NCI-H146 treated with DMSO at 0.1 percent for 48 hours (cell line): ENCODE measurements around the gene ELOVL1.
"Not testable (repeated sequence)": the region's sequence is repeated elsewhere in the genome, so short reads cannot be mapped to it uniquely, and the experiment has no call there.

Source experiments
- DNase-seq: peaks from one replicate; lab custom pipeline; 2025; ENCODE audit not compliant: unreplicated experiment; lab: John Stamatoyannopoulos, UW

ELOVL1 gene

DNA sequence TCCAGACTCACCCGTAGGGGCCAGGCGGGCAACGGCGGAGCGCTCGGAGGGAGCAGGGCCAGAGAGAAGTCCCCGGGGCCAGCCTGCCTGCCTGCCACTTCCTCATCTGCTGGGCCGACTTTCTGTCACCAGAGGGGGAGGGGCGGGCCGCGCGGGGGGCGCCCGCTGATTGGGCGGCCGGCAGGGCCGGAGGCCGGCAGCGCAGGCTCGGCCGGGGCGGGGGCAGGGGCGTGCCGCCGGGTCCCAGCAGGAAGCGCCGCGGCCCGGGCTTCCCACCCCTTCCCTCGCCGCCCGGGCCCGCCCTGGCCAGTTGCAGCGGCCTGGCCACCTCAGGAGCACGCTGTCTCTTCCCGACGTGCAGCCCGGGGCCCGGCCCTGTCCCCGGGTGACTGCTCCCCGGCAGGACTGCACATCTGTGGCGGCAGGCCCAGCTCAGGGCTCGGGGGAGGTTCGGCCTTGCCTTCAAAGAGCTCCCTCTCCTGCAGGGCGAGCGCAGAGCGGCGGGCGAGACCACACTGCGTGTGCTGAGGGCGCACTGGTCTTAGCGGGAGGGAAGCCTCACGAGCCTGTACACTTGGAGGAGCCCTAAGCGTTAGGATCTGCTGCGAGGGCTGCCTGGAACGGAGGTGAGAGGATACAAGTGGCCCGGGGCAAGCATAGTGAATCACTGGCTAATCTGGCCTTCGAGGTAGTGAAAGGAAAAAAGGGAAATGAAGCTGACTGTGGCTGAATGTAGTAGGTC lies at the start of gene ELOVL1:
Gene ELOVL1 (minus strand): TSS at position 108 of the 742 bp plus-strand sequence. CDS start 2,402 bp downstream, outside the sequence.
- DNase-seq: peak; percentile 49

DNA sequence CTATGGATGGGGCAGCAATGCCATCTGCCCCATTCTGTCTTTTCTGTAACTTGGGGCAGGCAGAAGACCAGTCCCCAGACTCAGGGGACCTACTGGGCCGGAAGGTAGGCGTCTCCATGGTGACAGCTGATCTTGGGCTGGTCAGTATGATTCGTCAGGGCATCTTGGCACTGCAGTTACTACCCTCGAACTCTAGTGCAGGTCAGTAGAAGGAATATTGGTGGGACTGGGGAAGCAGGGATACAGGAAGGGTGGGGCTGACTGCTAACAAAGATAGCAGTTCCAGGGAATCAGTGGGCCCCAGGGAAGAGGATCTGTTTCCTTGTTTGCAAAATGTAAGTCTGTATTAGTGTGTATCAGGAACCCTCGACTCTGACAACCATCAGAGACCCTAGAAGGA lies 48.1 kb upstream of the ELOVL1 start:
- no peak for DNase-seq

DNA sequence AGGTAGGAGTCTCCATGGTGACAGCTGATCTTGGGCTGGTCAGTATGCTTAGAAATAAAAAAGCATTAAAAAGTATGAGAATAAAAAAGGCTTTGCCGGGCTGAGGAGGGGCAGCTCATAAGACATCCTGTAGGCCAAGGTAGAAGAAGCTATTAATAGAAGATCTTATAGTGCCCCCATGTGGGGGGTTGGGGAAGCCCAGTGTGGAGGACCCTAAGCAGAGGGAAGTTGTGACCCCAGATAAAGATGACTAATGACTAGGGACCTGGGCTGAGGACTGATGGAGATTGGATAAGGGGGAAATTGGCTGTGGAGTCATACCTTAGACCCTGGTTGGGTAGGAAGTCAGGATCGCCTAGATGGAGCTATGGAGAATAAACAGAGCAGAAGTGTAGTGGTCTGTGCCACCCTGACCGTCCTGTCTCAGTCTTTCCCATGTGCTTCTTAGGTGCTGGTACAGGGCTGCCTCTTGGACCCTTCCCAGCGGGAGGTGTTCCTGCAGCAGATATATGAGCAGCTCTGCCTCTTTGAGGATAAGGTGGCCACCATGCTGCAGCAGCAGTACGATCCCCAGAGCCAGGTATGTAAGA lies 46.9 kb upstream of the ELOVL1 start:
- peak; percentile 27 for DNase-seq

DNA sequence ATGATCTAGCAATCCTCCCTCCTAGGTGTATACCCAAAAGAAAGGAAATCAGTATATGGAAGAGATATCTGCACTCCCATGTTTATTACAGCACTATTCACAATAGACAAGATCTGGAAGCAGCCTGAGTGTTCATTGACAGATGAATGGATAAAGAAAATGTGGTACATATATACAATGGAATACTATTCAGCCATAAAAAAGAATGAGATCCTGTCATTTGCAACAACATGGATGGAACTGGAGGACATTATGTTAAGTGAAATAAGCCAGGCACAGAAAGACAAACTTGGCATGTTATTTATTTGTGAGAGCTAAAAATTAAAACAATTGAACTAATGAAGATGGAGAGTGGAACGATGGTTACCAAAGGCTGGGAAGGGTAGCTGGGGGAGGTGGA lies 45.6 kb upstream of the ELOVL1 start:
- not testable (repeated sequence) for DNase-seq

DNA sequence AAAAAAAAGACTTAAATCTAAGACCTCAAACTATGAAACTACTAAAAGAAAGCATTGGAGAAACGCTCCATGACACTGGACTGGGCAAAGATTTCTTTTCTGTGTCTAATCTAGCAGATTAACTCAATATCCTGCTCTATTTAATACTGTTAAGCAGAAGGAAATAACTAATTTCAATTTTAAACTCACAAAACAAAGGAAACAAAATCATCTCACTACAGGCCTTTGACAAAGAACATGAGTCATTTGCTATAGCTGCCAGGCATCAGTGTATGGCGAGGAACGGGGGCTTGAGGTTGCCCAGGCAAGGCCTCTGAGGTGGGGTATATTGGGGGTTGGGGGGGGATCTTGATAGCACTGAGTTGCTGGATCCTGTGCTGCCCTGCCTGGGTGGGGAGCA lies 42.8 kb upstream of the ELOVL1 start:
- DNase-seq: no peak

DNA sequence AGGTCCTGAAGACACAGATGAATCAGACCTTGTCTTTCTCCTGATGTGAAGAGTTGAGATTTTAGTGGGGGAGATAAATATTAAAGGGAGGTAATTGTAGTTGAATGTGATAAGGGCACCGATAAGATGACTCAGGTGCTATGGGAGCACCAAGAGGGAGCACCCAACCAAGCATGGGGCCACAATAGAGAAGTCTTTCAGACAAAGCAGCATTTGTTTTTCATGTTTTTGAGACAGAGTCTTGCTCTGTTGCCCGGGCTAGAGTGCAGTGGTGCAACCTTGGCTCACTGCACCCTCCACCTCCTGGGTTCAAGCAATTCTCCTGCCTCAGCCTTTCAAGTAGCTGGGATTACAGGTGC lies 38.0 kb upstream of the ELOVL1 start:
- no peak for DNase-seq

DNA sequence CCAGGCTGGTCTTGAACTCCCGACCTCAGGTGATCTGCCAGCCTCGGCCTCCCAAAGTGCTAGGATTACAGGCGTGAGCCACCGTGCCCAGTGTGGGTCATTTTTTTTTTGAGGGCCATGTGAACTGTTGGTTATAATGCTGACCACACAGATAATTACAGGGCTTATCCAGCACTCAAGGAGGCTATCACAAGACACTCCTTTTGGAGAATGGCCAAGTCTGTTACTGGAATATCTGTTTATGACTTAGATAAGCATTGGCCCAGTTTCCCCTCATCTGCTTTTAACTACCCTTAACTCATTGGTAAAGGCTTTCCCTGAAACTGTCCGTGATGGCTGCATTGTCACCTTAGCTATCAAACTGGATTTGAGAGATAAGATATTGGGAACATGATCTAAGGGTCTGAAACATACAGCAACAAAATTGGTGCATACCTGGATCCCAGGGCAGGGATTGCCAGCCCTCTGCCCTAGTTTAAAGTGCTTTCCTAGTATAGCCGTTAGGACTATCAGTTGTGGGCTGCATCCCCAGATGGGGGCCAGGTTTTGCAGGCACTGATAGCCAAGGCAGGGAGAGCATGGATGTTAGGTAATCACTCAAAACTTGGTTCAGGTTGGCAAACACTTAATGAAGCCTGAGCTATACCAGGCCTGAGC lies 37.5 kb upstream of the ELOVL1 start:
- DNase-seq: no peak

DNA sequence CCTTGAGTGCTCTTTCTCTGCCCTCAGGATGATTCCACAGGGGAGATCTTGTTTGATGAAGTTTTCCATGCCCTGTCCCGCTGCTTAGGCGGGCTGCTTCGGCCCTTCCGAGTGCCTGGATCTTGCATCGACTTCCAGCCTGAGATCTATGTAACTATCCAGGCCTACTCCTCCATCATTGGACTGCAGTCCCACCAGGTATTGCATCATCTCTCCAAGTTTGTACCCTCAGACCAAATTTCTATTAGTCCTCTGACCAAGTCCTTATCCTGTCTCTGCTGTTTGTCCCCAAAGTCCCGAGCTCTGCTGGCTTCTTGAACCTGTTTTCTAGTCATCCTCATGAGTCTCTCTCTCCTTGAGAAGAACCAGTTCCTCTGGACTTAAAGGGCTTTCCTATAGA lies 36.5 kb upstream of the ELOVL1 start:
- DNase-seq: no peak

DNA sequence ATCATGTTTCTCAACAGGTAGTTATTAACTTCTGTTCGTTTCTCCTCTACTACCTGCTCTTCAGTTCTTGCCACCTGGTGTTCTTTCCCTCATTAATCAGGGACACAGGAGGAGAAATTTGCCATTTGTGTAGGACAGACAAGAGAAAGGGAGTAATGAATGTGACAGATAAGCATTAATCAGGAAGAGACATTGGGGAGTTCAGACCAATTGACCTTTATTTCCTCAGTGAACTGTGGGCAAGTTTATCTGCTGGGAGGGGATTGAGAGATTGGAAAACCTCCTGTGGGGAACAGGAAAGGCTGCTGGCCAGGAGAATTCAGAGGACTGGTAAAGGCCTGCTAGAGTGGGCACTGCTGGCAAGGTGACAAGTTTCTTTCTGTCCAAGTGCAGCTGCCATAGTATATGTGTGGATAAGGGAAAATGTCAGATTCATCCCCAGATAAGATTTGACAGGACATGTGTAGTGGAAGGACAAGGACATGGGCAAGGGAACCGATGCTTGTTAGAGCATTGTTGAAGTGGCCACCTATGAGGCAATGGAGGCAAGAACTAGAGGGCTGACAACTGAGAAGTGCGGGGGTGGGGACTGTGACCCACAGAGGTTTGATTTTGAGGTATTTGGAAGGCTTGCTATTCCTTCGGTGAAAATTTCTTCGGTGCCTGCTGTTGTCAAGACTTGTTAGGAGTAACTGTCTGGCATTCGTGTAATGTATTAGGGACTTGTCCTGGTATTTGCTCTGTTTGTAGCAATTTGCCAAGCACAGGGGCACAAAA lies 34.5 kb upstream of the ELOVL1 start:
- no peak for DNase-seq

DNA sequence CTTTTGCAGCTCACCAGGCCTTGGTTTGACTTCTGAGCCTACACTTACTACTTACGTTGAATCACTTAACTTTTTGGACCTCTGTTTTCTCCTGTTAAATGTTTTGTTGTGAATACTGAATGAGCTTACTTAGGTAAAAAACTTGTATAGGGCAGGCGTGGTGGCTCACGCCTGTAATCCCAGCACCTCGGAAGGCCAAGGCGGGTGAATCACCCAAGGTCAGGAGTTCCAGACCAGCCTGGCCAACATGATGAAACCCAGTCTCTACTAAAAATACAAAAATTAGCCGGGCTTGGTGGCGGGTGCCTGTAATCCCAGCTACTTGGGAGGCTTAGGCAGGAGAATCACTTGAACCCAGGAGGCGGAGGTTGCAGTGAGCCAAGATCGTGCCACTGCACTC lies 32.6 kb upstream of the ELOVL1 start:
- DNase-seq: not testable (repeated sequence)

DNA sequence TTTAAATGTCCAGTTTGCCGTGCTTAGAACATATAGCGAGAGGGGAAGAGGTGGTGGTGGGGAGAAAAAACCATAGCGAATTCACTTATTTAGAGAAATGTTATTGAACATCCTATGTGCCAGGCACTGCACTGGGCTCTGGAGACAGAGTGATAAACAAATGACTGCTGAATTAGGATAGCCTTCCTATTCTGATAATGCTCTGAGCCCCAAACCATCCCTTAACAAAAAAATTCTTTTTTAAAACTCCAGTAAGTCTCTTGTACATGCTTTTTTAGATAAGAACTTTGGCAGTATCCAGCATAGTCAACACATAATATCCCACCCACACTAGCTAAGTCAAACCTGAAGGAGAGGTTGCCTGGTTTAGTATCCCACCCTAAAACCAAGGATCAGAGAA lies 30.4 kb upstream of the ELOVL1 start:
- DNase-seq: no peak

DNA sequence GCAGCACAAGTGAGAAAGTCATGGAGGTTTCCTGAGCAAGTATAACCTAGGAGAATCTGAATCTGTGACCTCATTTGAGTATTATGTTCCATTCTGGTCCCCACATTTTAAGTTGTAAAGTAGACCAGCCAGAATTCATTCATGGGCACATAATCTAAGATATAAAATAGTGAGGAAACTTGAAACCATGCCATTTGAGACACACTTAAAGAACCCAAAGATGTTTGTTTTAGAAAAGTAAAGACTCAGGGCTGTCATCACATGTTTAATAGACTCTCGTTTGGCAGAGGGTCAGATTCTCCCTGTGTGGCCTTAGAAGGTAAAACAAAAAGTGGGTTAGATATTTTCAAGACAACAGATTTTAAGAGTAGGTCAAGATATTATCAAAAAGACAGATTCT lies 28.2 kb upstream of the ELOVL1 start:
- DNase-seq: no peak

DNA sequence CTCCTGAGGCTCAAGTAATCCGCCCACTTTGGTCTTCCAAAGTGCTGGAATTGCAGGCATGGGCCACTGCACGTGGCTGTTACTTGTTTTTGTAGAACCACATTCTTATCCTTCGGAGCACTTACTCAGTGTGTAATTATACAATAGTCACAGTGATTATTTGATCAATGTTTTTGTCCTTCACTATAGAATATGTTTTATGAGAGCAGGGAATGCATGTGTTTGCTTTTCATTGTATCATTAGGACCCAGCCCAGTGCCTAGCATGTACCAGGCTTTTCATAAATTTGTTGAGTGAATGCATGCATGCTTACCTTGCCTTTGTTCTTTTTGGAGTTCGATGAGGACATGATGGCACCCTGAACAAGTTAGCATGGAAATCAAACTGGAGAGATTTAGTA lies 27.7 kb upstream of the ELOVL1 start:
- no peak for DNase-seq

DNA sequence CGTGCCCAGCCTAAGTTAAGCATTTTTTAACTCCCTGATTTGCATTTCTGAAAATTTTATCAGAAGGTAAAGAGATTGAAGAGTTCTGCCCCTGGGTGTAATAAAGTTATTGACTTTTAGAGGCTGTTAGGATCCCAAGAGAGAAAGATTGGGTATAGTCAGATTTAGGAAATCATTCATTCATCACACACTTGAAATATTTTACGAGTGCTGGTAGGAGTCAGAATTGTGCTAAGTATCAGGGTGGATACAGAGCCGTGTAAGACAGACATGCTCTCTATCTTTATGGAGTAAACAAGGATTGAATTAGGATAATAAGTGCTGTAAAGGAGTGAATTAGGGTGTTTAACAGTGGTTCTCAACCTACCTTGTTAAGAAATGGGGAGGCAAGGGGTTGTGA lies 24.9 kb upstream of the ELOVL1 start:
- DNase-seq: no peak

DNA sequence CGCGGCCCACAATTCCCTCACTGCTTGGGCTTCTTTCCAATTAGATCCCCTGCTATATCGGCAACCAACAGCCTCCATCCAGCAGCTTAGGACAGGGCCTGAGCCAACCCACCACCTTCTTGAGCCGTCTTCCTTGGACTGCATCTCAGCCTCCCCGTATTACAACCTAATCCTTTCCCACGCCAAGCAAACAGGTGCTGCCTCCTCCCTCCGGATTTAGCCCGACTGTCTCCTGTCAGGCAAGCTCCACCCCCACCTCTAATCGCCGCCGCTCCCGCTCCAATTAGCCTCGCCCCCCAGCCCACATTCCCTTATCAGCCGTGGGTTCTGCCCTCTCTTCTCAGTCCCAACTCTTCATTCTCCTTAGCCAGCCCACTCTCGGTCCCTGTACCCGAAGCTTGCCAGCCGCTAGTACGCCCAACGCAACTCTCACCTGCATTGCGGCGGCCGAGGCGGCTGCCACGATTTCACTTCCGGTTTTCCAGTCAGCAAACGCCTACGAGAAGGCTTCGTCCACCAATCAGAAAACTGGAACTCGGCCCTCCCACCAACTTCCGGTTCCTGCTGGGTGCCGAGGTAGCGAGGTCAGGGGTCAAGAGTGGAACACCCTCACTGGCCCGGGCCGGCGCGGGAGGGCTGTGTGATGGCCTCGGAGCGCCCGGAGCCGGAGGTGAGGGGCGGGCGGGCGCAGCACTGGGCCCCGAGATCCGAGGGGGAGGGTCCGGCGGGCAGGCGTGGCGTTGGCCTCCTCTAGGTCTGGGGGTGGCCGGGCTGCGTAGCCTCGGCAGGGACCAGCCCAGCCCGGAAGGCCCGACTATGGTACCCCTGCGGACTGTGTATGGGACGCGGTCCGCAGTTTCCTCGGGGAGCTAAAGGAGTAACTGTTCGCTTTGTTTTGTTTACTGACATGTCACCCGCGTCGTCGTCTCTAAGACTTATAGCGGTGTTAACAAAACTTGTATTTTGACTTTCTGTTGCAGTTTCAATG lies 21.8 kb upstream of the ELOVL1 start, which contains the start of the genes MED8 and SZT2:
Gene MED8 (minus strand): TSS at position 475 of the 988 bp plus-strand sequence. CDS start 36 bp downstream, at position 439.
Gene SZT2 (plus strand): TSS at position 574 of the 988 bp plus-strand sequence. CDS start 70 bp downstream, at position 644.
- DNase-seq: peak; percentile 71

DNA sequence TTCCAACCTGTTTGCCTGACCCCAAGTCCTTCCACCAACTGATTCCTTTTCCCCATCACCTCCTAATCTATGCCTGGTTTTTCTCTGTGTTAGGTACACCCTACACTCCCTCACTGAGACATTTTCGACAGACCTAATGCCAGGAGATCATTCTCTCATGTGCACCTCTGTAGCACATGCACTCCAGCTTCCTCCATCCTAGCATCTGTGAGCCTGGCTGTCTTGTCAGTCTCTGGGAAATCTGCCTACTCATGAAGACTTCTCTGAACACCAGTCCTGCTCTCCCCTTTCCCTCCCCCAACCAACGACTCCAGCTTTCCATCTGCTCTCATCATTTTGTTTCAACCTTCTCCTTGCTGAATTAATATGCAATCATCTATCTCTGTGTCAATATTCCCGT lies 20.8 kb upstream of the ELOVL1 start:
- DNase-seq: no peak

DNA sequence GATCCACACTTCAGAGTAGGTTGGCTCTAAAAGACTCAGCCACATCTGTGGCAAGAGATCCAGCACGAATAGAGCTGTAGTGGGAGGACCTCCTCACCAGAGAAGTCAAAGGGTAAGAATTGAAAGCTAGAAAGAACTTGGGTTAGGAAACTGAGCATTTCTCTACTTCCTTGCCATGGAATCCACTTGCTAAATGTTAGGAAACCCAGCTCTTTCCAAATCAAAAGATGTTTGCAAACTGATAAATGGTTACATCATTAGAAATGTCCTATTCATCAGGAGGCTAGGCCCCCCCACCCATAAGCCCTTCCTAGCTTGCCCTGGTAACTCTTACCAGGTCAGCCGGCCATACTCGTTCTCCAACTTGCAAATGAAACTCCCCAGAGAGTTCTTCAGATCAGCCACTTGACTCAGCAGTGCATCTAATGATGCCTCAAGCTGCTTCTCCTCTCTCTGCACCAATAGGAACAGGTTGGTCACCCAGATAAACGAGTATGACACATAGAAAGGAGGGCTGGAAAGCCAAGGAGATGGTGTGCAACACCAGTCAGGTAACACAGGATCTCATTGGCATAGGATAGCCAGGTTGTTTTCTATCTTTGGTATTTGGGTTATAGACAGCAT lies 20.3 kb upstream of the ELOVL1 start:
- DNase-seq: no peak

DNA sequence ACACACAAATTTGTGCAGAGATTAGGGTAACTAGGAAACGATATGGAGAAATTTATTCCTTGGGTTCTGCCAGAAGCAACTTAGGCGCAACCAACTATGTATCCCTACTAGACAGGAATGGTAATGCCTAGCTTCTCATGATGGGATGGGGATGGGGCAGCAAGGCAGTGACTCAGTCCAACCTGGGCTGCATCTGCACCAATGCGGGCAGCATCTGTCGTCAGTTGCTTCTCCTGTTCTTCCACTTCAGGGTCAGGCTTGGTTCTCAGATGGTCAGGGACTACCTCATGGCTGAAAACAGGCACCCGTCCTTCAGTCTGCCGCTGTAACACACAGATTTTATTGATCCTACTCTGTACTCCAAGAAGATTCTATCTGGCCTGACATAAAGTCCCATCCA lies 18.9 kb upstream of the ELOVL1 start:
- DNase-seq: no peak

DNA sequence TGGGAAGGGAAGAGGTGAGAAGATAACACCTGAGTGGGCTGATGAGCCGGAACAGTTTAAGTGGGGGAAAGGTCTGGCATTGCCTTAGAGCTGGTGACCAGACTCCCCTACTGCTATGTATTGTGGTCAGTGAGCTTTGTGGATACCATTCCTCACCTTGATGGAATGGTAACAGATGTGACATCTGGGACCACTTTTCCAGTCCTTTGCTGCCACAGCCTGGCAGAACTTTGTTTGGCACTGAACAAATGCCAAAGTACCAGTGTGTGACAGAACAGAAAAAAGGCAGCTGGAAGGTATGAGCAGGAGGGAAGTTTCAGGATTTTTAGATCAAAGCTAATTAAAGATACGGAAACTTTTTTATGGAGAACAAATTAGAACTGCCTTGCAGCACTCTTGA lies 15.6 kb upstream of the ELOVL1 start:
- no peak for DNase-seq
